NB4 (cell line): ENCODE data around the gene FAM98B.

Experiments used
- POLR2A ChIP-seq: IDR thresholded peaks from 2 replicates; pipeline ENCODE4 v1.6.1; 2011; ENCODE audit warnings: mild to moderate bottlenecking; ENCODE audit not compliant: insufficient read length; ENCODE audit errors: extremely low read depth
- TF ChIP-seq, protein P1 (sequence below): IDR thresholded peaks from one replicate; pipeline ENCODE4 v1.5.1; 2012; ENCODE audit warnings: low read depth, low read length

DNA sequence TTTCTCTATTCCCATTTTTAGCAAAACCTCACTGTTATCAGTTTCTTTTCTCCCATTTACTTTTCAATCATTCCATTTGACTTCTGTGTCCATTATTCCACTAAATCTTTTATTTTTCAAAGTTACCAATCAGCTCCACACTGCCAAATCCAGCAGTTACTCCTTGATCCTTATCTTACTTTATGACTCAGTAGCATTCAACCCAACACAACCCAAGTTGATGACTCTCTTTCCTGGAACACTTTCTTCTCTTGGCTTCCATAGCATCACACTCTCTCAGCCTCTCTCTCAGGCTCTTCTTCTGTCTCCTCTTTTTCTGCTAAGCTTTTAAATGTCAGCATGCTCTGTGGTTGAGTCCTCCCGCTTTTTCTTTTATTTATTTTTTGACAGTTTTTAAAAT, 74.4 kb downstream of the FAM98B start:
- TF ChIP-seq, protein P1, sequence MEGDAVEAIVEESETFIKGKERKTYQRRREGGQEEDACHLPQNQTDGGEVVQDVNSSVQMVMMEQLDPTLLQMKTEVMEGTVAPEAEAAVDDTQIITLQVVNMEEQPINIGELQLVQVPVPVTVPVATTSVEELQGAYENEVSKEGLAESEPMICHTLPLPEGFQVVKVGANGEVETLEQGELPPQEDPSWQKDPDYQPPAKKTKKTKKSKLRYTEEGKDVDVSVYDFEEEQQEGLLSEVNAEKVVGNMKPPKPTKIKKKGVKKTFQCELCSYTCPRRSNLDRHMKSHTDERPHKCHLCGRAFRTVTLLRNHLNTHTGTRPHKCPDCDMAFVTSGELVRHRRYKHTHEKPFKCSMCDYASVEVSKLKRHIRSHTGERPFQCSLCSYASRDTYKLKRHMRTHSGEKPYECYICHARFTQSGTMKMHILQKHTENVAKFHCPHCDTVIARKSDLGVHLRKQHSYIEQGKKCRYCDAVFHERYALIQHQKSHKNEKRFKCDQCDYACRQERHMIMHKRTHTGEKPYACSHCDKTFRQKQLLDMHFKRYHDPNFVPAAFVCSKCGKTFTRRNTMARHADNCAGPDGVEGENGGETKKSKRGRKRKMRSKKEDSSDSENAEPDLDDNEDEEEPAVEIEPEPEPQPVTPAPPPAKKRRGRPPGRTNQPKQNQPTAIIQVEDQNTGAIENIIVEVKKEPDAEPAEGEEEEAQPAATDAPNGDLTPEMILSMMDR = no peak
- no peak for TF ChIP-seq POLR2A
